ENCODE measurements around the gene AOC2. TPM values are rescaled to one million over a fixed set of nuclear protein-coding genes. Genes with fewer than 3 reads are reported as not detected.
A peak's percentile ranks its signal among the peaks of the same experiment; 100 is the strongest.

The AOC2 gene
- total and polyA plus RNA-seq, 2 of the 13 experiments (the other 11 are each of a cell fraction or from before 2014, with no cell fraction given) = 1.2 to 3.3 TPM

DNA sequence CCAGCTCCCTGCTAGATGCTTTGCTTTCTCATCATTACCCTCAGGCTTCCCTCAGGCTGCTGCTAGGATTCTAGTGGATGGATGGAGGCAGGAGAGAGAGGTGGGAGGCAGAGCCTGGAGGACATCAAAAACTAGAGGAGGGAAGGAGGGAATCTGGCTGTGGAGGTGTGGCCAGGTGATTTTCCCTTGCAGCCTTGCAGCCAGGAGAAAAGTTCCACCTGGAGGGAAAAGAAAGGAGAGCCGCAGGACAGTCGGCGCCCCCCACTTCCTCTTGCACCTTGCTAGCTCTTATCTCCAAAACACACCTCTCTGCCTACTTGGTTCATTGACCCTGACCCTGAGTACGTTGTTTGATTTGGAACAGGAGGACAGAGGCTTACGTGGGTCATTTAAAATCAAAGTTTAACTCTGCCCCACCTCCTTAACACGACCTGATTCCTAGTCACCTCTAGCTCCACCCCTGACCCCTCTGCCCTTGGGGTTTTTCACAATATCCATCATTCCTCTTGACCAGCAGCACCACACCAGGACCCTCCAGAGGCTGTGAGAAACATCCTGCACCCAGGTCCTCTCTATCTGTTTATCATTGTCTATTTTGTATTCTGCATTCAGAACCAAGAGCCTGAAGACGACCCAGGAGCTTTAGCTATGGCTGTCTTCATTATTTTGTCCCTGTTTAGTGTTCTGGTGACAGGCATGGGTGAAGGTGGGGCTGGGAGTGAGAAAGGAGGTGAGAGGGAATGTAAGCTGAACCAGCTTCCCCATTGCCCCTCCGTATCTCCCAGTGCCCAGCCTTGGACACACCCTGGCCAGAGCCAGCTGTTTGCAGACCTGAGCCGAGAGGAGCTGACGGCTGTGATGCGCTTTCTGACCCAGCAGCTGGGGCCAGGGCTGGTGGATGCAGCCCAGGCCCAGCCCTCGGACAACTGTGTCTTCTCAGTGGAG, 22.5 kb downstream of the AOC2 start (continued):
- no peak for TF ChIP-seq ZSCAN21 (CRISPR knock-in tag; IDR thresholded peaks at IDR 0.05; ENCODE audit: borderline replicate concordance)
- peak; percentile 76 for TF ChIP-seq TCF7 (IDR thresholded peaks at IDR 0.05; ENCODE audit: low read depth)
- TF ChIP-seq, protein P1, sequence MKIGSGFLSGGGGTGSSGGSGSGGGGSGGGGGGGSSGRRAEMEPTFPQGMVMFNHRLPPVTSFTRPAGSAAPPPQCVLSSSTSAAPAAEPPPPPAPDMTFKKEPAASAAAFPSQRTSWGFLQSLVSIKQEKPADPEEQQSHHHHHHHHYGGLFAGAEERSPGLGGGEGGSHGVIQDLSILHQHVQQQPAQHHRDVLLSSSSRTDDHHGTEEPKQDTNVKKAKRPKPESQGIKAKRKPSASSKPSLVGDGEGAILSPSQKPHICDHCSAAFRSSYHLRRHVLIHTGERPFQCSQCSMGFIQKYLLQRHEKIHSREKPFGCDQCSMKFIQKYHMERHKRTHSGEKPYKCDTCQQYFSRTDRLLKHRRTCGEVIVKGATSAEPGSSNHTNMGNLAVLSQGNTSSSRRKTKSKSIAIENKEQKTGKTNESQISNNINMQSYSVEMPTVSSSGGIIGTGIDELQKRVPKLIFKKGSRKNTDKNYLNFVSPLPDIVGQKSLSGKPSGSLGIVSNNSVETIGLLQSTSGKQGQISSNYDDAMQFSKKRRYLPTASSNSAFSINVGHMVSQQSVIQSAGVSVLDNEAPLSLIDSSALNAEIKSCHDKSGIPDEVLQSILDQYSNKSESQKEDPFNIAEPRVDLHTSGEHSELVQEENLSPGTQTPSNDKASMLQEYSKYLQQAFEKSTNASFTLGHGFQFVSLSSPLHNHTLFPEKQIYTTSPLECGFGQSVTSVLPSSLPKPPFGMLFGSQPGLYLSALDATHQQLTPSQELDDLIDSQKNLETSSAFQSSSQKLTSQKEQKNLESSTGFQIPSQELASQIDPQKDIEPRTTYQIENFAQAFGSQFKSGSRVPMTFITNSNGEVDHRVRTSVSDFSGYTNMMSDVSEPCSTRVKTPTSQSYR (CRISPR knock-in tag; IDR thresholded peaks at IDR 0.05; ENCODE audit: borderline replicate concordance) = peak; percentile 76; the same call in 1 of the 2 replicates
- TF ChIP-seq JUND (CRISPR knock-in tag; IDR thresholded peaks at IDR 0.05) = no peak
- TF ChIP-seq, protein P2, sequence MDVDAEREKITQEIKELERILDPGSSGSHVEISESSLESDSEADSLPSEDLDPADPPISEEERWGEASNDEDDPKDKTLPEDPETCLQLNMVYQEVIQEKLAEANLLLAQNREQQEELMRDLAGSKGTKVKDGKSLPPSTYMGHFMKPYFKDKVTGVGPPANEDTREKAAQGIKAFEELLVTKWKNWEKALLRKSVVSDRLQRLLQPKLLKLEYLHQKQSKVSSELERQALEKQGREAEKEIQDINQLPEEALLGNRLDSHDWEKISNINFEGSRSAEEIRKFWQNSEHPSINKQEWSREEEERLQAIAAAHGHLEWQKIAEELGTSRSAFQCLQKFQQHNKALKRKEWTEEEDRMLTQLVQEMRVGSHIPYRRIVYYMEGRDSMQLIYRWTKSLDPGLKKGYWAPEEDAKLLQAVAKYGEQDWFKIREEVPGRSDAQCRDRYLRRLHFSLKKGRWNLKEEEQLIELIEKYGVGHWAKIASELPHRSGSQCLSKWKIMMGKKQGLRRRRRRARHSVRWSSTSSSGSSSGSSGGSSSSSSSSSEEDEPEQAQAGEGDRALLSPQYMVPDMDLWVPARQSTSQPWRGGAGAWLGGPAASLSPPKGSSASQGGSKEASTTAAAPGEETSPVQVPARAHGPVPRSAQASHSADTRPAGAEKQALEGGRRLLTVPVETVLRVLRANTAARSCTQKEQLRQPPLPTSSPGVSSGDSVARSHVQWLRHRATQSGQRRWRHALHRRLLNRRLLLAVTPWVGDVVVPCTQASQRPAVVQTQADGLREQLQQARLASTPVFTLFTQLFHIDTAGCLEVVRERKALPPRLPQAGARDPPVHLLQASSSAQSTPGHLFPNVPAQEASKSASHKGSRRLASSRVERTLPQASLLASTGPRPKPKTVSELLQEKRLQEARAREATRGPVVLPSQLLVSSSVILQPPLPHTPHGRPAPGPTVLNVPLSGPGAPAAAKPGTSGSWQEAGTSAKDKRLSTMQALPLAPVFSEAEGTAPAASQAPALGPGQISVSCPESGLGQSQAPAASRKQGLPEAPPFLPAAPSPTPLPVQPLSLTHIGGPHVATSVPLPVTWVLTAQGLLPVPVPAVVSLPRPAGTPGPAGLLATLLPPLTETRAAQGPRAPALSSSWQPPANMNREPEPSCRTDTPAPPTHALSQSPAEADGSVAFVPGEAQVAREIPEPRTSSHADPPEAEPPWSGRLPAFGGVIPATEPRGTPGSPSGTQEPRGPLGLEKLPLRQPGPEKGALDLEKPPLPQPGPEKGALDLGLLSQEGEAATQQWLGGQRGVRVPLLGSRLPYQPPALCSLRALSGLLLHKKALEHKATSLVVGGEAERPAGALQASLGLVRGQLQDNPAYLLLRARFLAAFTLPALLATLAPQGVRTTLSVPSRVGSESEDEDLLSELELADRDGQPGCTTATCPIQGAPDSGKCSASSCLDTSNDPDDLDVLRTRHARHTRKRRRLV (CRISPR knock-in tag; IDR thresholded peaks at IDR 0.05) = no peak
- no peak for TF ChIP-seq ZNF766 (CRISPR knock-in tag; IDR thresholded peaks at IDR 0.05; ENCODE audit: borderline replicate concordance)
- no peak for TF ChIP-seq SRSF9 (IDR thresholded peaks at IDR 0.05; ENCODE audit: borderline replicate concordance, insufficient read depth, low read depth, low read length, poor library complexity, severe bottlenecking)
- no peak for TF ChIP-seq CBX5 (CRISPR knock-in tag; IDR thresholded peaks at IDR 0.05; ENCODE audit: borderline replicate concordance)
- no peak for TF ChIP-seq ZNF30 (CRISPR knock-in tag; IDR thresholded peaks at IDR 0.05)
- no peak for TF ChIP-seq NCOA1 (CRISPR knock-in tag; IDR thresholded peaks at IDR 0.05)
- TF ChIP-seq ZNF501 (CRISPR knock-in tag; IDR thresholded peaks at IDR 0.05) = no peak
- no peak for TF ChIP-seq MBD4 (IDR thresholded peaks at IDR 0.05; ENCODE audit: borderline replicate concordance, low read length)
- TF ChIP-seq ZNF121 (CRISPR knock-in tag; IDR thresholded peaks at IDR 0.05) = no peak; the same call in 1 of the 2 replicates

All from HepG2 (cell line).